LNCaP clone FGC (cell line): ENCODE measurements around the gene TMEM52B.

ENCODE experiments used
- DNase-seq: peaks from one replicate; pipeline ENCODE4 v3.0.0-alpha.2; 2011; ENCODE audit warnings: low read depth
- H3K4me3 ChIP-seq: 2 replicates; pipeline ENCODE4 v1.5.1; 2011; ENCODE audit warnings: mild to moderate bottlenecking, low read depth, low read length, control low read depth
- TF ChIP-seq, protein P1 (sequence below): IDR thresholded peaks from 2 replicates; pipeline ENCODE4 v1.5.1; 2012; ENCODE audit warnings: mild to moderate bottlenecking; ENCODE audit not compliant: control insufficient read depth, insufficient read depth; ENCODE audit errors: extremely low read depth

Gene TMEM52B

DNA sequence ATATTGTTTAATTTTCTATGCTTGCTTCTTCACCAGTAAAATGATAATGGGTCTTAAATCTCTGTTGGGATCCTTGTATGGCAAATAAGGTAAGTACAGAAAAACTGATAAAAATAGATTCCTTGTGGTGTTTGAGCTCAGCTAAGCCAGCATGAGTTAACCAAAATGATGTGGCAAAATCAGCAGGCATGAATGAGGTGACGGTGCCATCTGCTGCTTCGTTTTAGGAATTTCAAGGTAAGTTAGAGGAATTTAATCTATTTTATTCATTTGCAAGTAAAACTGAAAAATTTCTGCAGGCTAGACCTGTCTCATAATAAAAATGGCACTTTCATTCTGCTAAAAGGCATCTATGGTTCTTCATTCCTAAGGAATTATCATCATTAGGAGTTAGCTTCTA lies 38.8 kb upstream of the TMEM52B start:
- DNase-seq: peak; percentile 43
- H3K4me3 ChIP-seq: no peak overlapping the region
- TF ChIP-seq, protein P1, sequence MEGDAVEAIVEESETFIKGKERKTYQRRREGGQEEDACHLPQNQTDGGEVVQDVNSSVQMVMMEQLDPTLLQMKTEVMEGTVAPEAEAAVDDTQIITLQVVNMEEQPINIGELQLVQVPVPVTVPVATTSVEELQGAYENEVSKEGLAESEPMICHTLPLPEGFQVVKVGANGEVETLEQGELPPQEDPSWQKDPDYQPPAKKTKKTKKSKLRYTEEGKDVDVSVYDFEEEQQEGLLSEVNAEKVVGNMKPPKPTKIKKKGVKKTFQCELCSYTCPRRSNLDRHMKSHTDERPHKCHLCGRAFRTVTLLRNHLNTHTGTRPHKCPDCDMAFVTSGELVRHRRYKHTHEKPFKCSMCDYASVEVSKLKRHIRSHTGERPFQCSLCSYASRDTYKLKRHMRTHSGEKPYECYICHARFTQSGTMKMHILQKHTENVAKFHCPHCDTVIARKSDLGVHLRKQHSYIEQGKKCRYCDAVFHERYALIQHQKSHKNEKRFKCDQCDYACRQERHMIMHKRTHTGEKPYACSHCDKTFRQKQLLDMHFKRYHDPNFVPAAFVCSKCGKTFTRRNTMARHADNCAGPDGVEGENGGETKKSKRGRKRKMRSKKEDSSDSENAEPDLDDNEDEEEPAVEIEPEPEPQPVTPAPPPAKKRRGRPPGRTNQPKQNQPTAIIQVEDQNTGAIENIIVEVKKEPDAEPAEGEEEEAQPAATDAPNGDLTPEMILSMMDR: peak; percentile 81

DNA sequence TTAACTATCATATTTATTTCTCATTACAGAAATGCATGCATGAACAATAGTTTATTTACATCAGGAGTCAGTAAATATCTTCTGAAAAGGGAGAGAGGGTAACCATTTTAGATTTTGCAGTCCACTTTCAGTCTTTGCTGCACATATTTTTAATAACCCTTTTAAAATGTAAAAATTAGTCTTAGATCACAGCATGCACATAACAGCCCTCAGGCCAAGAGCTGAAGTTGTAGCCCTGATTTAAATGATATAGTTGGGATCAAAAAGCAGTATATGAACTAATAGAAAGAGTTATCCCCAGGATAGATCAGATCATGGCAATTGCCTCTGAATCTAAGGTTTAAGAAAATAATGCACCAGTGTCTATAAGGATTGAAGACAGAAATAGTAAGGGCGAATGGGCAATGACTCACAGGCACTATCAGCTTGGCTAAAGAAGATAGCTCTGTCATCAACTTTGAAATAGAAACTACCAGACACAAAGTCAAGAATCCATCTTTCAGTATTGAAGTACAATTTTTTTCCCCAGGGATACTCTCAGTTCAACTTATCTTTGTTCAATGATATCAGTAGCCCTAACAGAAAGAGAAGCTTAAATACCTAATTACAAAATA lies 35.7 kb upstream of the TMEM52B start:
- TF ChIP-seq, protein P1: no peak
- no peak overlapping the region for H3K4me3 ChIP-seq
- DNase-seq: no peak

DNA sequence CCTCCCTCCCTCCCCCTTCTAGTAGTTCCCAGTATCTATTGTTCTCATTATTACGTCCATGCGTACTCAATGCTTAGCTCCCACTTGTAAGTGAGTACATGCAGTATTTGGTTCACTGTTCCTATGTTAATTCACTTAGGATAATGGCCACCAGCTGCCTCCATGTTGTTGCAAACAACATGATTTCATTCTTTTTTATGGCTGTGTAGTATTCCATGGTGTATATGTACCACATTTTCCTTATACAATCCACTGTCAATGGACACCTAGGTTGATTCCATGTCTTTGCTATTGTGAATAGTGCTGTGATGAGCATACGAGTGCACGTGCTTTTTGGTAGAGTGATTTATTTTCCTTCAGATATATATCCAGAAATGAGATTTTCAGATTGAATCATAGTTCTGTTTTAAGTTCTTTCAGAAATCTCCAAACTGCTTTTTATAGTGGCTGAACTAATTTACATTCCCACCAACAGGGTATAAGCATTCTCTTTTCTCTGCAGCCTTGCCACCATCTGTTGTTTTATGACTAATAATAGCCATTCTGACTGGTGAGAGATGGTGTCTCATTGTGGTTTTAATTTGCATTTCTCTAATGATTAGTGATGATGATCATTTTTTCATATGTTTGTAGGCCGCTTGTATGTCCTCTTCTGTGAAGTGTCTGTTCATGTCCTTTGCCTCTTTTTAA lies 31.0 kb upstream of the TMEM52B start:
- DNase-seq: no peak
- H3K4me3 ChIP-seq: no peak overlapping the region
- TF ChIP-seq, protein P1: no peak

DNA sequence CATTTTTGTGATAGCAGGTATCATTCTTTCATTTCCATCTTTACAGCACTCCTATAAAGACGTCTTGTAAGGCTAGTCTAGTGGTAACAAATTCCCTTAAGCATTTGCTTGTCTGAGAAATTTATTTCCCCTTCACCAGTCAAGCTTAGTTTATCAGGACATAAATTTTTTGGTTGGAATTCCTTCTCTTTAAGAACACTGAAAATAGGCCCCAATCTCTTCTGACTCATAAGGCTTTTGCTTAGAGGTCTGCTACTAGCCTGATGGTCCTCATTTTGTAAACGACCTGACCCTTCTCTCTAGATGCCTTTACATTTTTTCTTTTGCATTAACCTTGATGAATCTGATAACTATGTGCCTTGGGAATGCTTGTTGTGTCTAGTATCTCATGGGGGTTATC lies 27.2 kb upstream of the TMEM52B start:
- TF ChIP-seq, protein P1: no peak
- no peak overlapping the region for H3K4me3 ChIP-seq
- no peak for DNase-seq

DNA sequence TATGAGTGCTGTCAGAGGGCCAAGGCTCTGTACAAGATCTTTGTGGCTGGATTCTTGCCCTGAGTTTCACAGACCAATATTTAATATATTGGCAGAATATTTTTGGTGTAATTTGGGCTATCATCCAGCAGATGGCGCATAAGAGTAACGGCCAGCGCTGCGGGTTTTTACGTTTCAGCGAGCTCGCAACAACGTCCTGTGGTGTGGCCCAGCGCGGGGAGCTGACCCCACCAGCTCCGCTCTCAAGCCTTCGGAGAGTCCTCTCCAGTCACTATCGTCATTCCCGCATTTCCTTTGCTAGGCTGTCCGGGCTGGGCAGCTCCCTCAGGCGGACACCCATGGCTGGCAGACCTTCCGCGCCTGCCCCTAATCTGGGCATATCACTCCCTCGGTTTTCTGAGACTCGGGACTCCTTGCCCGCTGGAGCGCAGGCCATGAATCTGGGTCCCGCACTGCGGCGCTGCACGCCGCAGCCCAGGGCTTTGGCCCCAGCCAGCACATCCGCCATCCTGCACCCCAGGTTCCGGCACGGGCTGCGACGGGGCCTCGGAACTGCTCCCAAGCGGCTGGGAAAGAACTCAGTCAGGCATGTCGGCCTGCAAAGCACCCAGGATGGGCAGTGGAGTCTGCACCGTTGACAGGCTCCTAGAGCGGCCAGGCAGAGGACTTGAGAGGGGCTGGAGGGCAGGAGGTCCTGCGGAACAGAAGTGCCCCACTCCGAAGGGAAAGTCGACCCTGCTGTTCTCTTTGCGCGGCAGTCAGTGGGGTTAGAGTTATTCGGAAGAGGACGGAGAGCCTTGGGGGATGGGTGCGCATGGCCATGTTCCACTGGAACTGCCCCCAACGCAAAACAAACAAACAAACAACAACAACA lies 25.3 kb upstream of the TMEM52B start:
- peak overlapping the region; percentile 23 for H3K4me3 ChIP-seq
- TF ChIP-seq, protein P1: peak; percentile 65
- DNase-seq: peak; percentile 67

DNA sequence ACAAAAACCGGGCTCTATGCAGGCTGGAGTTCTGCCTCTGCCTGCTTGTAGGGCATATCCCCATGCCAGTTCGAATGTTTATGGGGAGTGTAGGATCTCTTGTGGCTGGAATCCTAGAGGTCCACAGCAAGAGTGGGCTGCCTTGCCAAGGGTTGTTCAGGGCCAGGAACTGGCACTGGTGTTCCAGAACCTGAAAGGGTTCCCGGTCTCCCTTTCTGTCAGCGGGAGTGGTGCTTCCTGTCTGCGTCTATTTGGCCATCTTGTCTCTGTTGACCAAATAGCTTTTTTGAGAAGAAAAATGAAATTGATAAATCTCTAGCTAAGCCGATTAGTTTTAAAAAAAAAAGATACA lies 24.7 kb upstream of the TMEM52B start:
- DNase-seq: no peak
- TF ChIP-seq, protein P1: no peak
- no peak overlapping the region for H3K4me3 ChIP-seq
